ENCODE results near the gene PKD1L1. TPM values are rescaled to one million over a fixed set of nuclear protein-coding genes. Genes with fewer than 3 reads are reported as not detected.

PKD1L1 gene
- total RNA-seq, 4 donors from 2014 or later, result 0.18 to 0.83 (median 0.44) TPM

GRCh38 chr7:47730142-47730541, 218.1 kb downstream of the PKD1L1 start:
- no peaks in the 10 kb centered on the region for H3K36me3 ChIP-seq
- TF ChIP-seq, protein P1, sequence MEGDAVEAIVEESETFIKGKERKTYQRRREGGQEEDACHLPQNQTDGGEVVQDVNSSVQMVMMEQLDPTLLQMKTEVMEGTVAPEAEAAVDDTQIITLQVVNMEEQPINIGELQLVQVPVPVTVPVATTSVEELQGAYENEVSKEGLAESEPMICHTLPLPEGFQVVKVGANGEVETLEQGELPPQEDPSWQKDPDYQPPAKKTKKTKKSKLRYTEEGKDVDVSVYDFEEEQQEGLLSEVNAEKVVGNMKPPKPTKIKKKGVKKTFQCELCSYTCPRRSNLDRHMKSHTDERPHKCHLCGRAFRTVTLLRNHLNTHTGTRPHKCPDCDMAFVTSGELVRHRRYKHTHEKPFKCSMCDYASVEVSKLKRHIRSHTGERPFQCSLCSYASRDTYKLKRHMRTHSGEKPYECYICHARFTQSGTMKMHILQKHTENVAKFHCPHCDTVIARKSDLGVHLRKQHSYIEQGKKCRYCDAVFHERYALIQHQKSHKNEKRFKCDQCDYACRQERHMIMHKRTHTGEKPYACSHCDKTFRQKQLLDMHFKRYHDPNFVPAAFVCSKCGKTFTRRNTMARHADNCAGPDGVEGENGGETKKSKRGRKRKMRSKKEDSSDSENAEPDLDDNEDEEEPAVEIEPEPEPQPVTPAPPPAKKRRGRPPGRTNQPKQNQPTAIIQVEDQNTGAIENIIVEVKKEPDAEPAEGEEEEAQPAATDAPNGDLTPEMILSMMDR (IDR thresholded peaks at IDR 0.05), result no peak
- no peak for TF ChIP-seq POLR2A (IDR thresholded peaks at IDR 0.05)
- no peaks in the 10 kb centered on the region for H3K9me3 ChIP-seq
- no peak overlapping the region for H3K27ac ChIP-seq
- H3K27me3 ChIP-seq, result no peaks in the 10 kb centered on the region
- DNase-seq, result no peak
- H3K4me1 ChIP-seq, result peaks cover 0 to 7% (median 0%) of the 10 kb centered on the region in 4 donors
- no peak overlapping the region for H3K4me3 ChIP-seq

GRCh38 chr7:47726047-47726726, 222.1 kb downstream of the PKD1L1 start:
- H3K27ac ChIP-seq, result peak overlapping the region in 1 of 4 donors; percentile 75

GRCh38 chr7:47725031-47725780, 223.1 kb downstream of the PKD1L1 start:
- Histone ChIP-seq H3K27ac (peak overlapping the region in 1 of 4 donors; percentile 75), H3K4me3 (no peak overlapping the region), H3K4me1 (peaks cover 0 to 25% (median 9%) of the 10 kb centered on the region in 4 donors), H3K27me3 (no peaks in the 10 kb centered on the region), H3K9me3 (no peaks in the 10 kb centered on the region), H3K36me3 (no peaks in the 10 kb centered on the region)
- peak in 2 of 3 donors; percentile 80 to 83 for DNase-seq
- TF ChIP-seq POLR2A (IDR thresholded peaks at IDR 0.05), result no peak
- TF ChIP-seq, protein P1 (IDR thresholded peaks at IDR 0.05), result no peak

More at GRCh38 chr7:47726047-47726726, 222.1 kb downstream of the PKD1L1 start:
- TF ChIP-seq, protein P1 (IDR thresholded peaks at IDR 0.05), result no peak
- TF ChIP-seq POLR2A (IDR thresholded peaks at IDR 0.05), result no peak
- no peak for DNase-seq
- Histone ChIP-seq H3K4me1 (peaks cover 0 to 16% (median 4%) of the 10 kb centered on the region in 4 donors), H3K36me3 (no peaks in the 10 kb centered on the region), H3K9me3 (no peaks in the 10 kb centered on the region), H3K27me3 (no peaks in the 10 kb centered on the region), H3K4me3 (no peak overlapping the region)

Other genes with a start within 250 kb of the PKD1L1 start
- 10 to 100 TPM; 33.6 to 63.4 (median 53.4) TPM for gene HUS1, start 31.1 kb upstream of the PKD1L1 start, total RNA-seq
- not detected for gene SUN3, start 80.6 kb upstream of the PKD1L1 start, total RNA-seq
- gene C7orf57, start 87.1 kb upstream of the PKD1L1 start, total RNA-seq, result not detected
- gene UPP1, start 140.8 kb upstream of the PKD1L1 start, total RNA-seq, result 10 to 100 TPM; 15.4 to 24.0 (median 16.4) TPM
- 1 to 10 TPM in 2 of 4 donors, under 1 TPM in 2; 0.53 to 2.7 (median 1.7) TPM for gene ABCA13, start 223.0 kb upstream of the PKD1L1 start, total RNA-seq